H1 (cell line): ENCODE measurements around the gene SCN2A. TPM values are rescaled to one million over a fixed set of nuclear protein-coding genes. Genes with fewer than 3 reads are reported as not detected.

Experiments used
- CTCF ChIA-PET: fragments of 300-600 bp; sonication (Branson Sonifier 250); formaldehyde crosslinking; loops from one replicate; lab custom pipeline; 2021; ENCODE audit not compliant: partially characterized antibody; lab: Charles Lee
- POLR2A ChIA-PET: fragments of 300-600 bp; sonication (Branson Sonifier 250); formaldehyde crosslinking; loops from one replicate; lab custom pipeline; 2021; ENCODE audit warnings: inconsistent platforms; ENCODE audit not compliant: partially characterized antibody; lab: Charles Lee
- DNase-seq, 2 experiments: peaks; one replicate each; pipeline versions ENCODE4 v3.0.0 to v3.0.0-alpha.2; 2010 to 2022; ENCODE audit warnings: low spot score in 2 of 2, low read depth in 1 of 2, mixed read lengths in 1 of 2
- FAIRE-seq: peaks from 2 replicates; lab custom pipeline; 2011; peaks lifted over from hg19 to GRCh38; lab: Jason Lieb, UNC
- H2AFZ ChIP-seq: 2 replicates; pipeline ENCODE4 v1.8.1; 2012; ENCODE audit warnings: low read length, inconsistent platforms
- H2AK5ac ChIP-seq: 2 replicates; pipeline ENCODE4 v1.6.1; 2013; ENCODE audit warnings: low read depth, low read length
- H2BK120ac ChIP-seq: replicated peaks from 2 replicates; pipeline ENCODE3; 2013; ENCODE audit warnings: low read depth, low read length, inconsistent platforms
- H2BK12ac ChIP-seq: 2 replicates; pipeline ENCODE4 v1.6.1; 2013; ENCODE audit warnings: low read depth, low read length
- H2BK15ac ChIP-seq: 2 replicates; pipeline ENCODE4 v1.6.1; 2013; ENCODE audit warnings: low read length
- H2BK20ac ChIP-seq: 2 replicates; pipeline ENCODE4 v1.6.1; 2013; ENCODE audit warnings: low read length
- H2BK5ac ChIP-seq: 2 replicates; pipeline ENCODE4 v1.6.1; 2013; ENCODE audit warnings: low read depth, low read length
- H3K14ac ChIP-seq: 2 replicates; pipeline ENCODE4 v1.6.1; 2013; ENCODE audit warnings: inconsistent platforms; ENCODE audit not compliant: insufficient read length
- H3K18ac ChIP-seq: 2 replicates; pipeline ENCODE4 v1.6.1; 2013; ENCODE audit warnings: low read length; ENCODE audit errors: extremely low read depth
- H3K23ac ChIP-seq: 2 replicates; pipeline ENCODE4 v1.6.1; 2013; ENCODE audit warnings: inconsistent platforms; ENCODE audit not compliant: insufficient read length
- H3K23me2 ChIP-seq: 2 replicates; pipeline ENCODE4 v1.6.1; 2013; ENCODE audit warnings: low read depth, low read length
- H3K27ac ChIP-seq: 2 replicates; pipeline ENCODE4 v1.6.1; 2011; ENCODE audit warnings: low read depth, low read length, inconsistent platforms
- H3K27me3 ChIP-seq, 4 experiments: replicated peaks in 1 of 4; 1 replicate in 1 of 4; 2 replicates in 3 of 4; pipeline versions ENCODE4 v1.6.1 to v1.8.1; 2011 to 2013; ENCODE audit warnings: low read length in 3 of 4, mild to moderate bottlenecking in 3 of 4, inconsistent platforms in 2 of 4, mixed read lengths in 2 of 4, moderate library complexity in 1 of 4; ENCODE audit not compliant: control insufficient read depth in 3 of 4, insufficient read depth in 3 of 4; ENCODE audit errors: extremely low read depth in 1 of 4
- H3K36me3 ChIP-seq, 4 experiments: 2 replicates each; pipeline versions ENCODE4 v1.6.1 to v1.8.1; 2011 to 2013; ENCODE audit warnings: mild to moderate bottlenecking in 4 of 4, low read length in 3 of 4, moderate library complexity in 2 of 4, control low read depth in 1 of 4, inconsistent platforms in 1 of 4; ENCODE audit not compliant: insufficient read depth in 4 of 4, control insufficient read depth in 2 of 4
- H3K4ac ChIP-seq: replicated peaks from 2 replicates; pipeline ENCODE3; 2013; ENCODE audit warnings: low read length, low read depth, mixed read lengths, inconsistent platforms; ENCODE audit not compliant: insufficient read length
- H3K4me1 ChIP-seq, 4 experiments: replicated peaks in 1 of 4; 1 replicate in 1 of 4; 2 replicates in 3 of 4; pipeline versions ENCODE4 v1.6.1 to v1.8.1; 2011 to 2013; ENCODE audit warnings: low read length in 3 of 4, inconsistent platforms in 2 of 4, mixed read lengths in 1 of 4; ENCODE audit not compliant: insufficient read depth in 4 of 4, control insufficient read depth in 3 of 4
- H3K4me2 ChIP-seq, 2 experiments: 2 replicates each; pipeline versions ENCODE4 v1.6.1 to v1.8.1; 2011 to 2013; ENCODE audit warnings: low read depth in 2 of 2, low read length in 2 of 2, control low read depth in 1 of 2, inconsistent platforms in 1 of 2, mild to moderate bottlenecking in 1 of 2; ENCODE audit not compliant: insufficient read depth in 1 of 2
- H3K4me3 ChIP-seq, 4 experiments: fragments of 200-600, 300-600 bp in 1 of 4; sonication (generic), shearing (Covaris generic), sonication (Bioruptor Twin) in 1 of 4; 2 replicates each; pipeline versions ENCODE4 v1.5.1 to v1.8.1; 2011 to 2016; ENCODE audit warnings: low read length in 4 of 4, low read depth in 3 of 4, control low read depth in 2 of 4, inconsistent platforms in 2 of 4, mild to moderate bottlenecking in 2 of 4, mixed read lengths in 1 of 4, moderate library complexity in 1 of 4; ENCODE audit not compliant: insufficient read depth in 2 of 4; ENCODE audit errors: extremely low read depth in 1 of 4
- H3K56ac ChIP-seq: replicated peaks from 2 replicates; pipeline ENCODE3; 2013; ENCODE audit warnings: low read depth, mild to moderate bottlenecking, mixed read lengths, low read length, inconsistent platforms; ENCODE audit not compliant: insufficient read length
- H3K79me1 ChIP-seq: 2 replicates; pipeline ENCODE4 v1.6.1; 2013; ENCODE audit warnings: low read depth, low read length, control low read depth
- H3K79me2 ChIP-seq, 2 experiments: 2 replicates each; pipeline versions ENCODE4 v1.6.1 to v1.8.1; 2012 to 2013; ENCODE audit warnings: low read length in 2 of 2, mild to moderate bottlenecking in 2 of 2, inconsistent platforms in 1 of 2; ENCODE audit not compliant: insufficient read depth in 2 of 2, control insufficient read depth in 1 of 2
- H3K9ac ChIP-seq, 4 experiments: replicated peaks in 1 of 4; 1 replicate in 1 of 4; 2 replicates in 3 of 4; pipeline versions ENCODE4 v1.6.1 to v1.8.1; 2011 to 2013; ENCODE audit warnings: low read depth in 3 of 4, low read length in 3 of 4, control low read depth in 2 of 4, mild to moderate bottlenecking in 2 of 4, moderate library complexity in 2 of 4, inconsistent platforms in 1 of 4; ENCODE audit errors: extremely low read depth in 1 of 4
- H3K9me3 ChIP-seq, 2 experiments: 2 replicates each; pipeline versions ENCODE4 v1.6.1 to v1.8.1; 2012 to 2013; ENCODE audit warnings: mild to moderate bottlenecking in 2 of 2, moderate library complexity in 2 of 2, control low read depth in 1 of 2, inconsistent platforms in 1 of 2, low read depth in 1 of 2, low read length in 1 of 2, mixed read lengths in 1 of 2; ENCODE audit not compliant: insufficient read depth in 2 of 2
- H4K20me1 ChIP-seq, 2 experiments: replicated peaks in 1 of 2; 2 replicates each; pipeline versions ENCODE3 to v1.8.1; 2011 to 2013; ENCODE audit warnings: inconsistent platforms in 2 of 2, low read length in 2 of 2, mild to moderate bottlenecking in 1 of 2; ENCODE audit not compliant: insufficient read depth in 2 of 2, control insufficient read depth in 1 of 2
- H4K5ac ChIP-seq: 2 replicates; pipeline ENCODE4 v1.6.1; 2013; ENCODE audit warnings: low read length, low read depth, mixed read lengths, inconsistent platforms; ENCODE audit not compliant: insufficient read length
- H4K8ac ChIP-seq: 2 replicates; pipeline ENCODE4 v1.8.0; 2013; ENCODE audit warnings: mild to moderate bottlenecking, moderate library complexity, low read length, inconsistent platforms; ENCODE audit not compliant: insufficient read depth; ENCODE audit errors: extremely low read depth
- H4K91ac ChIP-seq: replicated peaks from 2 replicates; pipeline ENCODE3; 2013; ENCODE audit warnings: low read length, mixed read lengths, inconsistent platforms; ENCODE audit not compliant: insufficient read length
- BCL11A ChIP-seq, 2 experiments: IDR thresholded peaks; one replicate each; pipeline ENCODE4 v1.6.1; 2011; ENCODE audit warnings: low read depth in 2 of 2, low read length in 2 of 2, mild to moderate bottlenecking in 2 of 2
- CHD1 ChIP-seq: IDR thresholded peaks from 2 replicates; pipeline ENCODE4 v1.6.1; 2012; ENCODE audit warnings: low read depth, low read length, improper control_type of control experiment
- CHD2 ChIP-seq: IDR thresholded peaks from 2 replicates; pipeline ENCODE4 v1.6.1; 2012; ENCODE audit warnings: low read length, improper control_type of control experiment
- EGR1 ChIP-seq: IDR thresholded peaks from 2 replicates; pipeline ENCODE4 v1.6.1; 2011; ENCODE audit warnings: low read depth, low read length, borderline replicate concordance
- JUN ChIP-seq: IDR thresholded peaks from 2 replicates; pipeline ENCODE4 v1.6.1; 2011; ENCODE audit warnings: low read depth, mild to moderate bottlenecking, improper control_type of control experiment, low read length
- KDM4A ChIP-seq: IDR thresholded peaks from one replicate; pipeline ENCODE4 v1.7.1; 2012; ENCODE audit warnings: low read depth, mild to moderate bottlenecking, moderate library complexity, low read length, inconsistent platforms; ENCODE audit not compliant: severe bottlenecking
- NANOG ChIP-seq: IDR thresholded peaks from 2 replicates; pipeline ENCODE4 v1.6.1; 2011; ENCODE audit warnings: low read length, low read depth, mild to moderate bottlenecking, inconsistent platforms; ENCODE audit not compliant: insufficient read depth, poor library complexity, severe bottlenecking
- SIX5 ChIP-seq: IDR thresholded peaks from 2 replicates; pipeline ENCODE4 v1.6.1; 2011; ENCODE audit warnings: mild to moderate bottlenecking, low read depth, low read length
- SP1 ChIP-seq: IDR thresholded peaks from 2 replicates; pipeline ENCODE4 v1.6.1; 2011; ENCODE audit warnings: low read depth, low read length
- TAF7 ChIP-seq: optimal IDR thresholded peaks from 2 replicates; pipeline ENCODE3; 2011; ENCODE audit warnings: low read depth, mild to moderate bottlenecking, inconsistent platforms, low read length, moderate library complexity, borderline replicate concordance
- TBP ChIP-seq: IDR thresholded peaks from 2 replicates; pipeline ENCODE4 v1.6.1; 2011; ENCODE audit warnings: low read depth, low read length, improper control_type of control experiment
- WGBS, 2 experiments: shearing (Covaris generic) in 1 of 2; methylation state at CpG; one replicate each; pipeline versions ENCODE4 v1.1.6 to v1.1.7; 2013 to 2015; ENCODE audit warnings: low lambda C conversion rate in 2 of 2, mixed read lengths in 2 of 2, inconsistent platforms in 1 of 2, low coverage in 1 of 2, missing lambda C conversion rate in 1 of 2; ENCODE audit not compliant: insufficient replicate concordance in 2 of 2, insufficient coverage in 1 of 2, insufficient read length in 1 of 2; ENCODE audit errors: extremely low coverage in 1 of 2, missing lambda C conversion rate in 1 of 2; 5-methylcytosine and 5-hydroxymethylcytosine counted together
- polyA plus RNA-seq, 7 experiments: library from polyadenylated mRNA; depleted of rRNA in 3 of 7; stranded (reverse) in 5 of 7; unstranded in 2 of 7; fragments of >200 nt in 5 of 7; fragments of 200-250 nt in 2 of 7; gene quantifications; 1 replicate in 5 of 7; 2 replicates in 1 of 7; 4 replicates in 1 of 7; pipeline versions ENCODE4 v1.2.1 to v1.2.3, GENCODE V29; 2011 to 2013; ENCODE audit warnings: missing spikeins in 2 of 7, mixed read lengths in 2 of 7
- total RNA-seq: library from RNA; stranded (reverse); fragmentation: NEBNext Ultra II Directional; extraction: Animal tissue kit (Norgen Biotek cat#: 25700); gene quantifications from 2 replicates; pipeline ENCODE4 v1.2.1, GENCODE V29; 2021
- TF ChIP-seq, protein P1 (sequence below): IDR thresholded peaks from 2 replicates; pipeline ENCODE4 v1.6.1; 2011; ENCODE audit warnings: low read length, improper control_type of control experiment
- TF ChIP-seq, protein P2 (sequence below): IDR thresholded peaks from 2 replicates; pipeline ENCODE4 v1.6.1; 2011; ENCODE audit warnings: low read depth, mild to moderate bottlenecking, low read length; ENCODE audit not compliant: insufficient read depth

The SCN2A gene
- total and polyA plus RNA-seq, 2 of the 8 experiments (the other 6 are each of a cell fraction or from before 2014, with no cell fraction given) = 0.18 to 1.1 TPM

DNA sequence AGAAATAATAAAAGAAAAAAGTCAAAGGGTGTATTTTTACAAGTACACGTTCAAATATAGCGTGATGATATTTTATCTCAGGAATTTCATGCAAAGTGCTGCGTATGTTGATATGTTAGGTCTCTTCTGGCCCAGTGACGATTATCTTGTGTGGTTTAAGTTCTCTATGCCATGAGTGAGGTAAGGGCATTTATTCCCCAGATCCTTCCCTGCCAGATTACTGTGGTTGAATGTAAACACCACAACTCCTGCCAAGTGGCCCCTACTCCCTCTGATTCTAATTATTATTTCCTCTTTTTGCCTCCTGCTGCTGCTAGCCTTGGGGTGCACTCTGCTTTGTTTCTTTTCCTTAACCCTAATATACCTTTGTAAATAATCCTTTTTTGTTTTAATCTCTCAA is 12.2 kb downstream of the SCN2A start:
- DNase-seq = no peak
- Histone ChIP-seq H3K4me2 (no peak overlapping the region), H4K91ac (no peak overlapping the region), H4K5ac (no peak overlapping the region), H3K27me3 (no peaks in the 10 kb centered on the region), H3K36me3 (no peaks in the 10 kb centered on the region), H3K27ac (no peak overlapping the region), H2BK5ac (no peak overlapping the region), H3K4ac (no peak overlapping the region), H4K8ac (no peak overlapping the region), H3K18ac (no peak overlapping the region), H3K23ac (no peak overlapping the region), H2BK120ac (no peak overlapping the region), H3K79me2 (no peaks in the 10 kb centered on the region), H3K4me1 (no peaks in the 10 kb centered on the region), H3K4me3 (no peak overlapping the region), H2BK12ac (no peak overlapping the region), H2BK15ac (no peak overlapping the region), H2AFZ (no peak overlapping the region), H3K9me3 (no peaks in the 10 kb centered on the region), H3K79me1 (no peaks in the 10 kb centered on the region), H2AK5ac (no peak overlapping the region), H3K56ac (no peak overlapping the region), H4K20me1 (no peaks in the 10 kb centered on the region), H3K9ac (no peak overlapping the region), H2BK20ac (no peak overlapping the region), H3K23me2 (no peaks in the 10 kb centered on the region; the same call in 1 of the 2 replicates), H3K14ac (no peak overlapping the region)
- WGBS, 2 experiments = 87% methylated on average over 4 of the region's 4 CpGs; no CpG with 5 or more reads in 1 of the 2 experiments
- FAIRE-seq = no peak
- CTCF ChIA-PET = interaction anchor here (0.8 to 1.5 kb wide), 2 partner anchors 14 to 623 kb away, joined by 3 to 4 read pairs; no protein-coding TSS in a partner anchor
- TF ChIP-seq KDM4A = no peak
- no peak for TF ChIP-seq JUN
- TF ChIP-seq TAF7 = no peak
- TF ChIP-seq, protein P1, sequence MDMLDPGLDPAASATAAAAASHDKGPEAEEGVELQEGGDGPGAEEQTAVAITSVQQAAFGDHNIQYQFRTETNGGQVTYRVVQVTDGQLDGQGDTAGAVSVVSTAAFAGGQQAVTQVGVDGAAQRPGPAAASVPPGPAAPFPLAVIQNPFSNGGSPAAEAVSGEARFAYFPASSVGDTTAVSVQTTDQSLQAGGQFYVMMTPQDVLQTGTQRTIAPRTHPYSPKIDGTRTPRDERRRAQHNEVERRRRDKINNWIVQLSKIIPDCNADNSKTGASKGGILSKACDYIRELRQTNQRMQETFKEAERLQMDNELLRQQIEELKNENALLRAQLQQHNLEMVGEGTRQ = no peak
- TF ChIP-seq CHD2 = no peak
- no peak for TF ChIP-seq SP1
- TF ChIP-seq TBP = no peak
- TF ChIP-seq SIX5 = no peak
- no peak for TF ChIP-seq NANOG
- no peak for TF ChIP-seq BCL11A (IDR thresholded peaks at IDR 0.05; ENCODE audit: low read depth in 2 of 2, low read length in 2 of 2)
- TF ChIP-seq CHD1 = no peak
- TF ChIP-seq, protein P2, sequence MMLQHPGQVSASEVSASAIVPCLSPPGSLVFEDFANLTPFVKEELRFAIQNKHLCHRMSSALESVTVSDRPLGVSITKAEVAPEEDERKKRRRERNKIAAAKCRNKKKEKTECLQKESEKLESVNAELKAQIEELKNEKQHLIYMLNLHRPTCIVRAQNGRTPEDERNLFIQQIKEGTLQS = no peak
- no peak for TF ChIP-seq EGR1
- POLR2A ChIA-PET = no interaction called here
